ENCODE results near the gene MAD1L1. TPM values are rescaled to one million over a fixed set of nuclear protein-coding genes. Genes with fewer than 3 reads are reported as not detected.
A peak's percentile ranks its signal among the peaks of the same experiment; 100 is the strongest.

The MAD1L1 gene
- total RNA-seq, 6 experiments from 2014 or later = 15.1 to 37.4 (median 20.5) TPM

DNA sequence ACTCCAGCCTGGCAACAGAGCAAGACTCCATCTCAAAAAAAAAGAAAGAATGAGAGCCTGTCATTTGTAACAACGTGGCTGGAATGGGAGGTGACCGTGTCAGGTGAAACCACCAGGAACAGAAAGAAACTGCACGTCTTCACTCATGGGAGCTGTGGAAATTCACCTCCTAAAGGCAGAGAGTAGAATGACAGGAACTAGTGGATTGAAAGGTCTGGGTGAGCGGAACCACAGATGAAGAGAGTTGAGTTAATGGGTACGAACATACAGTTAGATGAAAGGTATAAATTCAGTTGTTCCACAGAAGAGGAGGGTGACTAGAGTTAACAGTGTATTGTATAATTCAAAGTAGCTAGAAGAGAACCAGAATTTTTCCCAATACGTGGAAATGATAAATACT lies 78.6 kb downstream of the MAD1L1 start:
- H3K27me3 ChIP-seq = no peaks in the 10 kb centered on the region
- intact Hi-C loops (cut with DNase I) = no loop called here
- no peak for ATAC-seq
- H3K4me1 ChIP-seq = no peaks in the 10 kb centered on the region
- no peaks in the 10 kb centered on the region for H3K36me3 ChIP-seq
- H3K4me3 ChIP-seq = no peak overlapping the region
- no peak for TF ChIP-seq POLR2A (IDR thresholded peaks at IDR 0.05)
- no peak for TF ChIP-seq CTCF (IDR thresholded peaks at IDR 0.05)
- no peaks in the 10 kb centered on the region for H3K9me3 ChIP-seq
- 81% methylated on average over 6 of the region's 6 CpGs for WGBS (ENCODE audit: insufficient coverage, low coverage, low lambda C conversion rate, missing lambda C conversion rate)
- DNase-seq = no peak
- H3K27ac ChIP-seq = no peak overlapping the region

DNA sequence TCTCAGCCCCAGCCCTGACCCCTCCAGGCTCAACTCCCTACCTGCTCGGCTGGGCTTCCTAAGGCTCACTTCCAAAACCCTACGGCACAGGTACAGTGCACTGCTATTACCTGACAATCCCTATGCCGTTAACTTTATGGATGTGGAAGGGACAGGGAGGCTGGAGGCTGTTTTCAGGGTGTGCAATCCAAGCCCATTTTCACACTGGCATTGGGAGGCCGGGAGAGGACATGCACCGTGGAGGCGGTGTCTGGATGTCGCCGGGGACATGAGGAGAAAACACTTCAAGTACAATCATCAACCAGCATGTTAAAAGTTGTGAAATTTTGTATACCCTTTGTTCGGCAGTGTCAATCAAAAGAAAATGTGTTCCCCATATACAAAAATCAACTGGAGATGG lies 80.1 kb downstream of the MAD1L1 start:
- H3K36me3 ChIP-seq = no peaks in the 10 kb centered on the region
- intact Hi-C loops (cut with DNase I) = no loop called here
- WGBS (ENCODE audit: insufficient coverage, low coverage, low lambda C conversion rate, missing lambda C conversion rate) = 92% methylated on average over 8 of the region's 9 CpGs
- no peak overlapping the region for H3K4me3 ChIP-seq
- H3K4me1 ChIP-seq = no peaks in the 10 kb centered on the region
- no peak for TF ChIP-seq CTCF (IDR thresholded peaks at IDR 0.05)
- TF ChIP-seq POLR2A (IDR thresholded peaks at IDR 0.05) = no peak
- H3K9me3 ChIP-seq = no peaks in the 10 kb centered on the region
- no peaks in the 10 kb centered on the region for H3K27me3 ChIP-seq
- no peak for ATAC-seq
- DNase-seq = peak in 1 of 3 donors; percentile 24
- no peak overlapping the region for H3K27ac ChIP-seq

DNA sequence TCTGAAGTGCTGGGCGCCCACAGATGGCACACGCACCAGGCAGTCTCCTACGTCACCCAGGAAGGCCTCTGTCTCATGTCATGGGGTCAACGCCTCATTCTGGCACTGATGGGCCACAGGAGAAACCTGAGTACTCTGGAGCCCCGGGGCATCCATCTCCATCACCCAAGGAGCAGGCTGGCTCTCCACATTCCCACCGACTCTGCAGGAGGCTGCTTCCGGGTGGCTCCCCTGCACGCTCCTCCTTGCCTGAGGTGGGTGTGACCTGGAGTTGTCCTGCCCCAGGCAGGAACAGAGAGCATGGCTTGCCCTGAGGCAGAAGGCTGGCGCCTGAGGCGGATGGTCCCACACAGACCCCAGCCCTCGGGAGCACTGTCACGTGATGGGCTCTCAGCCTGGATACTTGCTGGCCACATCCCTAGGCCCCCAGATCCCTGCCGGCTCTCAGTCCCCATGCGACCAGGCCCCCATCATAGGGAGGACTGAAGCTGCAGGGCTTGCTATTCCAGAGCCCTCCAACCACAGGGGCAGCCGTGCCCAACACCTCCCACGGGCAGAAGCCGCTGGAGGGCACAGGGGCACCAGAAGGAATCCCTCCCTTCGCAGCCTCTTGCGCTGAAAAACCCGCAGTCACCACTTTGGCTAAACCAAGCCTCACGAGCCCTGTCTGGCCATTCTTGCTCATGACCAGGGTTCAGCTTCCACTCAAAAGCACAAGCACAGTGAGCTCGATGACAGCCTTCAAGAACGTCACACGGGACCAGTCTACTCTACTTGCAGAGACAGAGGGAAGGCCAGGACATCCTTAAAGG lies 80.7 kb downstream of the MAD1L1 start:
- no peak for TF ChIP-seq CTCF (IDR thresholded peaks at IDR 0.05)
- no peak for TF ChIP-seq POLR2A (IDR thresholded peaks at IDR 0.05)
- intact Hi-C loops (cut with DNase I) = no loop called here
- WGBS (ENCODE audit: insufficient coverage, low coverage, low lambda C conversion rate, missing lambda C conversion rate) = 93% methylated on average over 6 of the region's 24 CpGs
- Histone ChIP-seq H3K9me3 (no peaks in the 10 kb centered on the region), H3K4me1 (no peaks in the 10 kb centered on the region), H3K27ac (no peak overlapping the region), H3K36me3 (no peaks in the 10 kb centered on the region), H3K4me3 (no peak overlapping the region), H3K27me3 (no peaks in the 10 kb centered on the region)
- ATAC-seq (no peak), DNase-seq (peak in 2 of 3 donors; percentile 16 to 47)

DNA sequence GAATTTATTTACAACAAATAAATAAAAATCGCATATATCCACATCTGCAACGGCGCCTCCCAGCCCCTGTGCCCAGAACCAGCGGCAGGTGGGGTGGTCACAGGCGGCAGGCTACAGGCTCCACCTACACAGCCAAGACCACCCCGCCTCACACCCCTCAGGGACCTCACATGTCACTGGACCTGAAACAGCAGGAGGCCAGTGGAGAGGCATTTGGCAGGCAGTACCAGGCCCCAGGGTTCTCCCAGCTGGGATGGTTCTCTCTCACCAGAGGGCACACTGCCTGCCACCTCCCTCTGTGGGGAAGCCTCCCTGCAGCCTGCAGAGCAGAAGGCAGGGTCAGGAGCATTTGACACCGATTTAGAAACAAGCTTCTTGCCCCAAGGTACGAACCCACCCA lies 81.5 kb downstream of the MAD1L1 start:
- Histone ChIP-seq H3K9me3 (no peaks in the 10 kb centered on the region), H3K36me3 (no peaks in the 10 kb centered on the region), H3K27me3 (no peaks in the 10 kb centered on the region), H3K4me1 (no peaks in the 10 kb centered on the region), H3K27ac (no peak overlapping the region), H3K4me3 (no peak overlapping the region)
- WGBS (ENCODE audit: insufficient coverage, low coverage, low lambda C conversion rate, missing lambda C conversion rate) = 87% methylated on average over 6 of the region's 8 CpGs
- peak in 2 of 3 donors; percentile 13 to 40 for DNase-seq
- ATAC-seq = no peak
- TF ChIP-seq CTCF (IDR thresholded peaks at IDR 0.05) (no peak), POLR2A (IDR thresholded peaks at IDR 0.05) (no peak)
- intact Hi-C loops (cut with DNase I) = no loop called here
